Measurements from ENCODE around the gene GFPT1. TPM values are rescaled to one million over a fixed set of nuclear protein-coding genes. Genes with fewer than 3 reads are reported as not detected.

The GFPT1 gene
- total and polyA plus RNA-seq, 2 experiments from 2014 or later = 60.8 to 62.0 TPM

- TF ChIP-seq, protein P1, sequence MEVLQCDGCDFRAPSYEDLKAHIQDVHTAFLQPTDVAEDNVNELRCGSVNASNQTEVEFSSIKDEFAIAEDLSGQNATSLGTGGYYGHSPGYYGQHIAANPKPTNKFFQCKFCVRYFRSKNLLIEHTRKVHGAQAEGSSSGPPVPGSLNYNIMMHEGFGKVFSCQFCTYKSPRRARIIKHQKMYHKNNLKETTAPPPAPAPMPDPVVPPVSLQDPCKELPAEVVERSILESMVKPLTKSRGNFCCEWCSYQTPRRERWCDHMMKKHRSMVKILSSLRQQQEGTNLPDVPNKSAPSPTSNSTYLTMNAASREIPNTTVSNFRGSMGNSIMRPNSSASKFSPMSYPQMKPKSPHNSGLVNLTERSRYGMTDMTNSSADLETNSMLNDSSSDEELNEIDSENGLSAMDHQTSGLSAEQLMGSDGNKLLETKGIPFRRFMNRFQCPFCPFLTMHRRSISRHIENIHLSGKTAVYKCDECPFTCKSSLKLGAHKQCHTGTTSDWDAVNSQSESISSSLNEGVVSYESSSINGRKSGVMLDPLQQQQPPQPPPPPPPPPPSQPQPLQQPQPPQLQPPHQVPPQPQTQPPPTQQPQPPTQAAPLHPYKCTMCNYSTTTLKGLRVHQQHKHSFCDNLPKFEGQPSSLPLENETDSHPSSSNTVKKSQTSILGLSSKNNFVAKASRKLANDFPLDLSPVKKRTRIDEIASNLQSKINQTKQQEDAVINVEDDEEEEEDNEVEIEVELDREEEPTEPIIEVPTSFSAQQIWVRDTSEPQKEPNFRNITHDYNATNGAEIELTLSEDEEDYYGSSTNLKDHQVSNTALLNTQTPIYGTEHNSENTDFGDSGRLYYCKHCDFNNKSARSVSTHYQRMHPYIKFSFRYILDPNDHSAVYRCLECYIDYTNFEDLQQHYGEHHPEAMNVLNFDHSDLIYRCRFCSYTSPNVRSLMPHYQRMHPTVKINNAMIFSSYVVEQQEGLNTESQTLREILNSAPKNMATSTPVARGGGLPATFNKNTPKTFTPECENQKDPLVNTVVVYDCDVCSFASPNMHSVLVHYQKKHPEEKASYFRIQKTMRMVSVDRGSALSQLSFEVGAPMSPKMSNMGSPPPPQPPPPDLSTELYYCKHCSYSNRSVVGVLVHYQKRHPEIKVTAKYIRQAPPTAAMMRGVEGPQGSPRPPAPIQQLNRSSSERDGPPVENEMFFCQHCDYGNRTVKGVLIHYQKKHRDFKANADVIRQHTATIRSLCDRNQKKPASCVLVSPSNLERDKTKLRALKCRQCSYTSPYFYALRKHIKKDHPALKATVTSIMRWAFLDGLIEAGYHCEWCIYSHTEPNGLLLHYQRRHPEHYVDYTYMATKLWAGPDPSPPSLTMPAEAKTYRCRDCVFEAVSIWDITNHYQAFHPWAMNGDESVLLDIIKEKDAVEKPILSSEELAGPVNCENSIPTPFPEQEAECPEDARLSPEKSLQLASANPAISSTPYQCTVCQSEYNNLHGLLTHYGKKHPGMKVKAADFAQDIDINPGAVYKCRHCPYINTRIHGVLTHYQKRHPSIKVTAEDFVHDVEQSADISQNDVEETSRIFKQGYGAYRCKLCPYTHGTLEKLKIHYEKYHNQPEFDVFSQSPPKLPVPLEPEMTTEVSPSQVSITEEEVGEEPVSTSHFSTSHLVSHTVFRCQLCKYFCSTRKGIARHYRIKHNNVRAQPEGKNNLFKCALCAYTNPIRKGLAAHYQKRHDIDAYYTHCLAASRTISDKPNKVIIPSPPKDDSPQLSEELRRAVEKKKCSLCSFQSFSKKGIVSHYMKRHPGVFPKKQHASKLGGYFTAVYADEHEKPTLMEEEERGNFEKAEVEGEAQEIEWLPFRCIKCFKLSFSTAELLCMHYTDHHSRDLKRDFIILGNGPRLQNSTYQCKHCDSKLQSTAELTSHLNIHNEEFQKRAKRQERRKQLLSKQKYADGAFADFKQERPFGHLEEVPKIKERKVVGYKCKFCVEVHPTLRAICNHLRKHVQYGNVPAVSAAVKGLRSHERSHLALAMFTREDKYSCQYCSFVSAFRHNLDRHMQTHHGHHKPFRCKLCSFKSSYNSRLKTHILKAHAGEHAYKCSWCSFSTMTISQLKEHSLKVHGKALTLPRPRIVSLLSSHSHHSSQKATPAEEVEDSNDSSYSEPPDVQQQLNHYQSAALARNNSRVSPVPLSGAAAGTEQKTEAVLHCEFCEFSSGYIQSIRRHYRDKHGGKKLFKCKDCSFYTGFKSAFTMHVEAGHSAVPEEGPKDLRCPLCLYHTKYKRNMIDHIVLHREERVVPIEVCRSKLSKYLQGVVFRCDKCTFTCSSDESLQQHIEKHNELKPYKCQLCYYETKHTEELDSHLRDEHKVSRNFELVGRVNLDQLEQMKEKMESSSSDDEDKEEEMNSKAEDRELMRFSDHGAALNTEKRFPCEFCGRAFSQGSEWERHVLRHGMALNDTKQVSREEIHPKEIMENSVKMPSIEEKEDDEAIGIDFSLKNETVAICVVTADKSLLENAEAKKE (CRISPR knock-in tag; IDR thresholded peaks at IDR 0.05) = no peak
- TF ChIP-seq CREB1 (CRISPR knock-in tag; IDR thresholded peaks at IDR 0.05; ENCODE audit: low read depth) = no peak
- no peak for TF ChIP-seq EZH2phosphoT487 (IDR thresholded peaks at IDR 0.05; ENCODE audit: unreplicated experiment)
- TF ChIP-seq NANOG (IDR thresholded peaks at IDR 0.05; ENCODE audit: borderline replicate concordance) = no peak
- TF ChIP-seq REST (IDR thresholded peaks at IDR 0.05; ENCODE audit: unreplicated experiment) = no peak
- TF ChIP-seq STAT1 (IDR thresholded peaks at IDR 0.05; ENCODE audit: unreplicated experiment) = no peak
- no peak for TF ChIP-seq EZH2 (IDR thresholded peaks at IDR 0.05; ENCODE audit: low read depth, unreplicated experiment)
- no peak for TF ChIP-seq ETS1 (IDR thresholded peaks at IDR 0.05)
These were observed 29.1 kb upstream of the GFPT1 start (continued) for GRCh38 chr2:69416147-69416546.

Data from GM23338 (cell line).